ENCODE results near the gene EN1.

Gene EN1

GRCh38 chr2:118838741-118839455 lies 8.6 kb downstream of the EN1 start:
- POLR2A ChIA-PET (ENCODE audit: low non-redundant PET) = no interaction called here
- H3K27ac ChIP-seq = no peak overlapping the region
- no peak for DNase-seq (ENCODE audit: low spot score)
- TF ChIP-seq CTCF (conservative IDR thresholded peaks at IDR 0.05; ENCODE audit: low read depth) = no peak
- CTCF ChIA-PET = interaction anchor here (0.7 kb wide), 1 partner anchor 53 kb away, joined by 3 read pairs; no protein-coding TSS in a partner anchor

DNA sequence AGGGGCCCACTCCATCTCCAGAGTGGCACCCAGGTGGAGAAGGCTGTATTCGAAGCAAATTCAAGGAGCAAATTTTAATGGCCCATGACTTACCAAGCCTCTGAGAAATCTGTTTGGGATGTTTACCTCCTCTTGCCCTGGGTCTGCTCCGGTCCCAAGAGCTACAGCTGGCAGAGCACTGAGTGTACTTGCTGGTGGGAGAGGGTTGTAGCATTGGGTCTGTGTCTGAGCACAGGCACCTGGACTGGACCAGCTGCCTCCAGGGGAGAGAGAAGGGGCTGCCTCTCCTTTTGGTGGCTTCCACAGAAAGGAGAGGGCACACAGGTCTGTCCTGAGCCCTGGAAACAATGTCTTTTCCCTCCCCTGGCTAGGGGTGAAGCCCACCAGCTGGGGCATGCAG lies 9.8 kb downstream of the EN1 start:
- DNase-seq (ENCODE audit: low spot score) = no peak
- TF ChIP-seq CTCF (conservative IDR thresholded peaks at IDR 0.05; ENCODE audit: low read depth) = no peak
- ChIA-PET POLR2A (ENCODE audit: low non-redundant PET) (no interaction called here), CTCF (interaction anchor here (0.7 to 0.8 kb wide), 2 partner anchors 9 to 775 kb away, joined by 4 read pairs; no protein-coding TSS in a partner anchor)
- H3K27ac ChIP-seq = no peak overlapping the region

GRCh38 chr2:118837067-118837466 lies 10.4 kb downstream of the EN1 start:
- DNase-seq (ENCODE audit: low spot score) = no peak
- POLR2A ChIA-PET (ENCODE audit: low non-redundant PET) = no interaction called here
- CTCF ChIA-PET = no interaction called here
- no peak overlapping the region for H3K27ac ChIP-seq
- TF ChIP-seq CTCF (conservative IDR thresholded peaks at IDR 0.05; ENCODE audit: low read depth) = no peak

DNA sequence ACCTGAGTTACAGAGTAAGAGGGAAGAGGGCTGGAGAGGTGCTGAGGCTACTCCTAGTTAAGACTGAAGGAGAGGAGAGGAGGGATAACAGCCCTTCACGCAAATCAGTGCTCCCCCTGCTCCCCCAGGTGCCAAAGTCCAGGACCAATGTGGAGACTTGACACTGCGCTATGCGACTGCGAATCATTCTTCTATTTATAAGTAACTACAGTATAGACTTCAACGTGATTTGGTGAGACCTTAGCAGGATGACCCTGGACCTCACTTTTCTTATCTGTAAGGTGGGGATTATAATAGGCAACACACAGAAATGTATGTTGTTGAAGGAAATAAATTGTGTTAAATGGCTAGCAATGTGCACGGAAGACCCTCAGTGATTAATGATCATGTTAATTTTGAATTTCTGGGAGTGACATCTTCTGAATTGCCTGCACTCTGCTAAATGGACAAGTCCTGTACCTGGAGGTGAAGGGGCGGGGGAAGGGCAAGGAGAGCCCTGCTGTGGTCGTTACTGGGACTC lies 11.0 kb downstream of the EN1 start:
- no peak for TF ChIP-seq CTCF (conservative IDR thresholded peaks at IDR 0.05; ENCODE audit: low read depth)
- CTCF ChIA-PET = no interaction called here
- no peak for DNase-seq (ENCODE audit: low spot score)
- no peak overlapping the region for H3K27ac ChIP-seq
- POLR2A ChIA-PET (ENCODE audit: low non-redundant PET) = no interaction called here

- DNase-seq (ENCODE audit: low spot score) = no peak
- no peak overlapping the region for H3K27ac ChIP-seq
- no peak for TF ChIP-seq CTCF (conservative IDR thresholded peaks at IDR 0.05; ENCODE audit: low read depth)
- CTCF ChIA-PET = interaction anchor here (0.6 kb wide), 1 partner anchor 13 kb away, joined by 3 read pairs; no protein-coding TSS in a partner anchor
- POLR2A ChIA-PET (ENCODE audit: low non-redundant PET) = no interaction called here
These were observed 11.6 kb downstream of the EN1 start for GRCh38 chr2:118835746-118836410.

DNA sequence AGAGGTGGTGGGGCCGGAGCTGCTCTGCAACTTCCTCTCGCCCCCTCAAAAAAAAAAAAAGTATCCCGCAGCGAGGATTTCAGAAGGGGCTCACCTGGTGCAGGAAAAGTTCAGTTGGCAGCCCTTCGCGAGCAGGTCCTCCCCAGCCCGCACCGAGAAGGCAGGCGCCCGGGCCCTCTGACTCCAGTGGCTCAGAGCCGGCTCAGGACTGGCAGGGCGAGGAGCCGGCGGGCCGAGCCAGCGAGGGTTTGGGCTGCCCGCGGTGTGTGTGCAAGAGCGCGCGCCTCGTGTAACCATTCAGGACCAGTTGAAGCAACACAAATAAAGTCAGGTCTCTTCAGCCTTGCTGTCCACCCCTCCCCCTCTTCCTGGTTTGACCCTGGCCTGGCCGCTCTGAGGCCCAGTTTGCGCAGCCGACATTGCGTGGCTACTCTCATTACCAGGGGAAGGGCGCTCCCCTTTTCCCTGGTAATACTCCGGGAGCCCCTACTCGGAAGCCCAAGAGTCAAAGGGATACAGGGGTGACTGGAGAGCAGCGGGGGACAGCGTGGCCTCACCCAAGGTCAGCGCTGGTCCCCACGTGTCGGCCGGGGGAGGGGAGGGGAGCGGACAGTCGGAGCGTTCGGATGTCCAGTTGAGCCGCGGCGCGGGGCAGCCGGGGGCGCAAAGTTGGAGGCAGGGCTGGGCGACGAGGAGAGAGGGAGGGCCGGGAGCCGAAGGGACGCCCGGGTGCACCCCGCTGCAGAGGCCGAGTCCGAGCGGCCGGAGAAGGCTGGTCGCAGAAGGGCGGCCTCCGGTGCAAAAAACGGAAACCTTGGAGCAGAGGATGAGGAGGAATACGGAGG lies 12.3 kb downstream of the EN1 start:
- POLR2A ChIA-PET (ENCODE audit: low non-redundant PET) = no interaction called here

More for the DNA sequence above, 12.3 kb downstream of the EN1 start:
- DNase-seq (ENCODE audit: low spot score) = no peak
- no peak overlapping the region for H3K27ac ChIP-seq
- TF ChIP-seq CTCF (conservative IDR thresholded peaks at IDR 0.05; ENCODE audit: low read depth) = no peak
- CTCF ChIA-PET = interaction anchor here (0.6 kb wide), 1 partner anchor 14 kb away, joined by 3 read pairs; no protein-coding TSS in a partner anchor

Measured in RWPE1 (cell line).